ENCODE measurements around the gene CDC45.

CDC45 gene, protein sequence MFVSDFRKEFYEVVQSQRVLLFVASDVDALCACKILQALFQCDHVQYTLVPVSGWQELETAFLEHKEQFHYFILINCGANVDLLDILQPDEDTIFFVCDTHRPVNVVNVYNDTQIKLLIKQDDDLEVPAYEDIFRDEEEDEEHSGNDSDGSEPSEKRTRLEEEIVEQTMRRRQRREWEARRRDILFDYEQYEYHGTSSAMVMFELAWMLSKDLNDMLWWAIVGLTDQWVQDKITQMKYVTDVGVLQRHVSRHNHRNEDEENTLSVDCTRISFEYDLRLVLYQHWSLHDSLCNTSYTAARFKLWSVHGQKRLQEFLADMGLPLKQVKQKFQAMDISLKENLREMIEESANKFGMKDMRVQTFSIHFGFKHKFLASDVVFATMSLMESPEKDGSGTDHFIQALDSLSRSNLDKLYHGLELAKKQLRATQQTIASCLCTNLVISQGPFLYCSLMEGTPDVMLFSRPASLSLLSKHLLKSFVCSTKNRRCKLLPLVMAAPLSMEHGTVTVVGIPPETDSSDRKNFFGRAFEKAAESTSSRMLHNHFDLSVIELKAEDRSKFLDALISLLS

GRCh38 chr22:19479355-19480172, at the start of gene CDC45:
Gene CDC45 (plus strand): TSS chr22:19479920. CDS start chr22:19479969, 49 bp downstream.
- peak; percentile 99 for DNase-seq (ENCODE audit: low read depth)
- H3K4me3 ChIP-seq (replicated peaks; ENCODE audit: low read depth, low read length): peak within 1 kb of the TSS; percentile 93
- TF ChIP-seq CTCF (IDR thresholded peaks at IDR 0.05; ENCODE audit: low read length, missing control alignments): no peak

- TF ChIP-seq CTCF (IDR thresholded peaks at IDR 0.05; ENCODE audit: low read length, missing control alignments): no peak
- peak; percentile 71 for DNase-seq (ENCODE audit: low read depth)
- peak overlapping the region; percentile 74 for H3K4me3 ChIP-seq (replicated peaks; ENCODE audit: low read depth, low read length)
Measured at GRCh38 chr22:19429950-19430889, 49.5 kb upstream of the CDC45 start.

GRCh38 chr22:19430890-19431541, 48.7 kb upstream of the CDC45 start:
- H3K4me3 ChIP-seq (replicated peaks; ENCODE audit: low read depth, low read length): peak overlapping the region; percentile 74
- peak; percentile 19 for TF ChIP-seq CTCF (IDR thresholded peaks at IDR 0.05; ENCODE audit: low read length, missing control alignments)
- peak; percentile 30 for DNase-seq (ENCODE audit: low read depth)

GRCh38 chr22:19431649-19432132, 48.0 kb upstream of the CDC45 start, which contains the start of gene HIRA:
Gene HIRA (minus strand): TSS chr22:19431733. CDS start chr22:19431476, 257 bp downstream.
- peak; percentile 76 for DNase-seq (ENCODE audit: low read depth)
- TF ChIP-seq CTCF (IDR thresholded peaks at IDR 0.05; ENCODE audit: low read length, missing control alignments): no peak
- H3K4me3 ChIP-seq (replicated peaks; ENCODE audit: low read depth, low read length): peak within 1 kb of the TSS; percentile 74

DNA sequence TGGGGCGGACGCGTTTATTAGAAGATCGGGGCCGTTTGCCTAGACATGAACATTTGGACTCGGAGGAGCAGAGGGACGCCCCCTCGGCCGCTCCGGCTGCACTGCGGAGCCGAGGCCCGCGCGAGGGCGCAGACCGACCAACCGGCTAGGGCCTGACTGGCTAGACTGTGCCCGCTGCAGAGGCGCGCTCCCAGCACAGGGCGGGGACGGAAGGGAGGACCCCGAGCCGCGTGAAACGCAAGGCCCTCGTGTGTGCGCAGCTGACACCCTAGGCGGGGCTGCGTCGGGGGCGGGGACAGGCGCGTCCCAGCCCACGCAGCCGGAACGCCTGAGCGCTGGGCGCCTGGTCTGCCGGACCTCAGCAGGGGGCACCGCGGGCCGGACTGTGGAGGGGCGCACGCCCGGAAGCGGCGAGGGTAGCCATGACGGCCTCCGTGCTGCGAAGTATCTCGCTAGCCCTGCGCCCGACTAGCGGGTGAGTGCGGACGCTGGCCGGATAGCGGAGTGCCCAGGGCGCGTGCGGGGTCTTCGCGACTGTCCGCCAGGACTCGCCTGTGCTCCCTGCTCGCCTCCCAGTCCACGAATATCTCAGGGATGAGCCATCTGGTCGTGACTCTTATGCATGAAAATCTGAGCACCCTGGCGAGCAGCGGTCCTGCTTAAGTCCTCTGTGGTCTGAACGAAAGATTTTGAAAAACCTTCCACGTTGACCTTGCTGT, 47.4 kb upstream of the CDC45 start, which contains the start of gene MRPL40:
MRPL40 (plus strand) TSS at position 413 of the 719 bp plus-strand sequence; CDS start at position 423, 10 bp downstream.
- peak within 1 kb of the TSS; percentile 74 for H3K4me3 ChIP-seq (replicated peaks; ENCODE audit: low read depth, low read length)
- DNase-seq (ENCODE audit: low read depth): peak; percentile 96
- no peak for TF ChIP-seq CTCF (IDR thresholded peaks at IDR 0.05; ENCODE audit: low read length, missing control alignments)

All from fibroblast of pulmonary artery (primary cell).